HUES48 (cell line): ENCODE measurements around the gene ACSF3.

Experiments used
- H3K27ac ChIP-seq: one replicate; pipeline ENCODE4 v1.7.0; 2013; ENCODE audit warnings: low read depth, low read length, inconsistent platforms
- H3K27me3 ChIP-seq: 2 replicates; pipeline ENCODE4 v1.6.1; 2013; ENCODE audit warnings: mild to moderate bottlenecking, low read length; ENCODE audit not compliant: control insufficient read depth, insufficient read depth
- H3K36me3 ChIP-seq: 2 replicates; pipeline ENCODE4 v1.6.1; 2013; ENCODE audit warnings: low read length; ENCODE audit not compliant: control insufficient read depth, insufficient read depth
- H3K4me1 ChIP-seq: 2 replicates; pipeline ENCODE4 v1.6.1; 2013; ENCODE audit warnings: mild to moderate bottlenecking, low read length; ENCODE audit not compliant: control insufficient read depth, insufficient read depth
- H3K4me3 ChIP-seq: 2 replicates; pipeline ENCODE4 v1.5.1; 2013; ENCODE audit warnings: mild to moderate bottlenecking, low read depth, low read length
- H3K9ac ChIP-seq: 2 replicates; pipeline ENCODE4 v1.6.1; 2013; ENCODE audit warnings: mild to moderate bottlenecking, low read depth, low read length, moderate library complexity
- H3K9me3 ChIP-seq: 2 replicates; pipeline ENCODE4 v1.6.1; 2013; ENCODE audit warnings: low read length; ENCODE audit not compliant: control insufficient read depth, insufficient read depth

Gene ACSF3

DNA sequence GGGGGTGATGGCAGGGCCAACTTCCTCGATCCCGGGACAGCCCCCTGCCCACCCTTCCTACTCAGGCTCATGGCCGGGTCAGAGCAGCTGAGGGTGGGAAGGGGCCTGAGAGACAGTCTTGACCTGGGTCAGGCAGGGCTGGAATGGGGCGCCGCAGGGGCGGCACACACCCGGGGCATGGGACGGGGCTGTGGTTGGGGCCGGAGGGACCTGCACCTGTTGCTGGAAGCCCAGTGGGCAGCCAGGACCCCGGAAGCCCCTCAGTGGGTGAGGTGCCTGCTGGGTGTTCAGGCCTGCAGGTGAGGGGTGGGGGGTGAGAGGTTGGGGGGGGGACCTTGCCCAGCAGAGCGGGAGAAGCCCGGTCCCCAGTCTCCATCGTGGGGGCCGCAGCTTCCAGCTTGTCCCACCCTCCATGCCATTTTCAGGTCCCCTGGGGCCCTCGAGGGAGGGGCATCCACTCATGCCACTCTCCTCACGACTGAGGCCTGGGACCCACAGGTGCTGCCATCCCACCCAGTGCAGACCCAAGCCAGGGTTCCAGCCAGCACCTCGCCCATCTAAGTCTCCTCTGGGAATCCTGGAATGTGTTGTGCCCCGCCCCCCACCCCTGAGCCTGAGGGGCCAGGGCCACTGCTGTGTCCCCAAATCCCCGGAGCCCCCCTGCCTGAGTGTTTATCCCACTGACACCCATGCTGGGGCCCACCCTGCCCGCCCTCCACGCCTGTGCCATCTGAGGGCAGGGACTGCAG lies 43.4 kb upstream of the ACSF3 start:
- H3K9ac ChIP-seq = no peak overlapping the region
- no peak overlapping the region for H3K27ac ChIP-seq
- H3K4me1 ChIP-seq = no peaks in the 10 kb centered on the region
- no peaks in the 10 kb centered on the region for H3K36me3 ChIP-seq
- H3K27me3 ChIP-seq = no peaks in the 10 kb centered on the region
- no peak overlapping the region for H3K4me3 ChIP-seq
- no peaks in the 10 kb centered on the region for H3K9me3 ChIP-seq

DNA sequence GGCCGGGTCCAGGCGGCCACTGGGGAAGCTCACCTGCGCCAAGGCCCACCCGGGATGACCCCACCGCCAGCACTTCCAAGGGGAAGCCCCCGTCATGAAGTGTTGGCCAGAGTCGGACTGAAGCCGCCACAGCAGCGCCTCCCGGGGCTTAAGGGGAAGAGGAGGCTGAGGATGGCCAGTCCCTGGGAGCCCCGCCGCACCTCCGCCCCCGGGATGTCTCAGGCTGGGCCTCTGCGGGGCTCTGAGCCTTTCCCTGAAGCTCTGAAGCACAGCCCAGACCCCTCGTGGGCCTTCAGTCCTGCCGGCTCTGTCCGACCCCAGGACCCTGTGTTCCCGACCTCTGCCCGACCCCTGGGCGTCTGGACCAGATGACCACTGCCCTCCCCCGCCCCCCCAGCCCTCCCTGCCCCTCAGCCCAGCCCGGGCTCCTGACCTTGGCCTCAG lies 42.8 kb upstream of the ACSF3 start:
- Histone ChIP-seq H3K27ac (no peak overlapping the region), H3K4me1 (no peaks in the 10 kb centered on the region), H3K4me3 (no peak overlapping the region), H3K27me3 (no peaks in the 10 kb centered on the region), H3K9ac (no peak overlapping the region), H3K9me3 (no peaks in the 10 kb centered on the region), H3K36me3 (no peaks in the 10 kb centered on the region)

GRCh38 chr16:89051521-89052166 lies 42.0 kb upstream of the ACSF3 start:
- no peaks in the 10 kb centered on the region for H3K4me1 ChIP-seq
- no peak overlapping the region for H3K9ac ChIP-seq
- no peaks in the 10 kb centered on the region for H3K27me3 ChIP-seq
- no peaks in the 10 kb centered on the region for H3K9me3 ChIP-seq
- no peak overlapping the region for H3K4me3 ChIP-seq
- no peak overlapping the region for H3K27ac ChIP-seq
- no peaks in the 10 kb centered on the region for H3K36me3 ChIP-seq

DNA sequence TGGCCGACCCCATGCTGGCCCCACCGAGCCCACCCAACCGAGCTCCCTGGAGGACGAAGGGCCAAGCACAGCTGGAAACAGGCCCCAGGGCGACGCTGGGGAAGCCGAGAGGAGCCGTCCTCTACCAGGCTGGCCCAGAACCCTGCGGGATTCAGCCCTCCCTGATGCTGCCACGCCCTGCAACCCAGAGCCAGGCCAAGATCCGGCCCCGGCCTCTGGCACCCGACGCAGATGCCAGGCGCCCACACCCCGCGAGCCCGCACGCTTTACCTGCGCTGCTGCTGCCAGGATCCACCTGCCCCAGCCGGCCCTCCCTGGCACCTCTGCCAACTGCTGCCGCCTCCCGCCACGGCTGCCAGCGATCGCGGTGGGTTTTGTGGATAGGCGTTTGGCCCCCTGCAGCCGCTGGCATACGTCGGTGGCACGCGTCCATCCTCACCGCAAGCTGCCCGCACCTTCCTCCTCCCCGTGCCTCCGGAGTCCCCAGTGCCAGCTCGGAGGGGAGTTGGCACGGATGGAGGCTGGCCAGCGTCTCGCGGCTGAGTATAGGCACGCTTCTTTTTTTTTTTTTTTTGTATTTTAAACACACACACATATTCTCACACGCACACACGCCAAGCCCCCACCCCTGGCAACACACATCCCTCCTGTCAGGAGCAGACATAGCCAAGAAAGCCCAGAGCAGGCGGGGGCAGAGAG lies 41.3 kb upstream of the ACSF3 start:
- Histone ChIP-seq H3K9ac (no peak overlapping the region), H3K27me3 (no peaks in the 10 kb centered on the region), H3K9me3 (no peaks in the 10 kb centered on the region), H3K27ac (no peak overlapping the region), H3K4me1 (no peaks in the 10 kb centered on the region), H3K4me3 (no peak overlapping the region), H3K36me3 (no peaks in the 10 kb centered on the region)

DNA sequence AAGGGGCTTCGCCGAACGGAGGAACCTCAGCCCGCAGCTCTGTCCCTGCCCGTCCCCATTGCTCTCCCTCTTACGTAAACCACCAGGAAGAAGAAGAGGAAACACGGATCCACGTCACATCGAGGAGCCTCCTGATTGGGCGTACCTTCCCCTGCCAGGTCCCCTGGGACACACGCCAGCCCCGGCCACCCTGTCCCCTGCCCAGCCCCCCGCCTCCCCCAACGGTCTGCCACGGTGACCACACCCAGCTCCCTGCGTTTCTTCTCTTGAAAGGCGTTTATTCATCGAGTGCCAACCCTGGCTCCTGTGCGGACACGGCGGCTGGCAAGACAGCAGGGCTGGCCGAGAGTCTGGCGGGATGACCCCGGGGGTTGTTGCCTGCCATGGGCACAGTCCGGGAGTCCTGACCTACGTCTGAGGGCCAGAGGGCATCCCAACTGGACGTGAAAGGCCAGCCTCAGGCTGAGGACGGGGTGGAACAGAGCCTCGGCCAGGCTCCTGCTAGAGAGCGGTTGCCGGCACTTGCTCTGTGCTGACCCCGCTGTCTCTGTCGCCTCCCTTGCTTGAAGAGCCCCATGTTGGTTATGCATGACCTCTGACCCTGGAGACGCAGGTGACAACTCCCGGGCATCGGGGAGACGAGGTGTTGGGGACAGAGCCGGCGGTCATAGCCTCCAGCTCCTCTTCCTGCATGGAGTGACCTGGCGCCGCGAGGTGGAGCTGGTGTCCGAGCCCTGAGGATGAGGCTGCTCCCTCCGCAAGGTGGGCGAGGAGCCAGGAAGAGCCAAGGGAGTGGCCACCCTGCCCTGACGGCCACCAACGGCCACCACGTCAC lies 40.5 kb upstream of the ACSF3 start:
- Histone ChIP-seq H3K9ac (no peak overlapping the region), H3K27ac (no peak overlapping the region), H3K4me1 (no peaks in the 10 kb centered on the region), H3K36me3 (no peaks in the 10 kb centered on the region), H3K4me3 (no peak overlapping the region), H3K27me3 (no peaks in the 10 kb centered on the region), H3K9me3 (no peaks in the 10 kb centered on the region)

GRCh38 chr16:89053725-89054029 lies 40.0 kb upstream of the ACSF3 start:
- Histone ChIP-seq H3K4me1 (no peaks in the 10 kb centered on the region), H3K9me3 (no peaks in the 10 kb centered on the region), H3K36me3 (no peaks in the 10 kb centered on the region), H3K4me3 (no peak overlapping the region), H3K27ac (no peak overlapping the region), H3K9ac (no peak overlapping the region), H3K27me3 (no peaks in the 10 kb centered on the region)

DNA sequence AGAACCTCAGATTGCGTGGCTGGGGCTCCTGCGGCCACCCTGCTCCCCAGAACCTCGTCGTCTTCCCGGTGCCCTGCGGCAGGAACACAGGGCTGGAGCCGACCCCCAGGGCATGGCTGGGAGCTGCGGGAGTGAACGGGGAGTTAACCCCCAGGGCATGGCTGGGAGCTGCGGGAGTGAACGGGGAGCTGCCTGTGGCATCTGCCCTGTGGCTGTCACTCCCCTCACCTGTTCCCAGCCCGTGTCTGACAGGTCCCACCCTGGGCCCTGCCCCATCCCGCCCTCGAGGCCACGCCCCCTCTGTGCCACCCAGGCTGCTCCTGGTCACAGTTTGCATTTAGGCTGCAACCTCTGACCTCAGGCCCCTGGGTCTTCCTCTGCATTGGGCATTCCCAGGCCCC lies 39.4 kb upstream of the ACSF3 start:
- H3K9me3 ChIP-seq = no peaks in the 10 kb centered on the region
- H3K4me1 ChIP-seq = no peaks in the 10 kb centered on the region
- no peak overlapping the region for H3K9ac ChIP-seq
- H3K4me3 ChIP-seq = no peak overlapping the region
- H3K27me3 ChIP-seq = no peaks in the 10 kb centered on the region
- H3K36me3 ChIP-seq = no peaks in the 10 kb centered on the region
- no peak overlapping the region for H3K27ac ChIP-seq

DNA sequence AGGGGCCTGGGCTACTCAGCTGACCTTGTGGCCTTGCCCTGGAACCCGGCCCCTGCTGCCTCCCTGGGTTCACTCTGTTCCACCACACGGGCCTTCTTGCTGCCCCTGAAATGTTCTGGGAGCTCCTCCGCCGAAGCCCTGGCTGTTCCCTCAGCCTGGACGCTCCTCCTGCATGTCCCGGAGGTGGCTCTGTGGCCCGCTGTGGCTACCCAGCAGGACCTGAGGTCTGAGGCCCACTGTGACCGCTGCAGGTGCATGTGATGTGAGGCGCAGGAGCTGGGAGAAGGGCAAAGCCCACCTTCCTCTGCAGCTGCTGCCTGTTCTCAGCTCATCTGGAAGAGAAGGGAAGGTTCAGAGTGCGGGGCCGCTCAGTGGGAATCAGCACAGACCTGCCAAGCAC lies 38.9 kb upstream of the ACSF3 start:
- Histone ChIP-seq H3K9me3 (no peaks in the 10 kb centered on the region), H3K27me3 (no peaks in the 10 kb centered on the region), H3K4me3 (no peak overlapping the region), H3K9ac (no peak overlapping the region), H3K36me3 (no peaks in the 10 kb centered on the region), H3K4me1 (no peaks in the 10 kb centered on the region), H3K27ac (no peak overlapping the region)

- Histone ChIP-seq H3K36me3 (no peaks in the 10 kb centered on the region), H3K4me1 (no peaks in the 10 kb centered on the region), H3K9me3 (no peaks in the 10 kb centered on the region), H3K9ac (no peak overlapping the region), H3K27me3 (no peaks in the 10 kb centered on the region), H3K27ac (no peak overlapping the region), H3K4me3 (no peak overlapping the region)
Measured at GRCh38 chr16:89055313-89055712, 38.3 kb upstream of the ACSF3 start.

DNA sequence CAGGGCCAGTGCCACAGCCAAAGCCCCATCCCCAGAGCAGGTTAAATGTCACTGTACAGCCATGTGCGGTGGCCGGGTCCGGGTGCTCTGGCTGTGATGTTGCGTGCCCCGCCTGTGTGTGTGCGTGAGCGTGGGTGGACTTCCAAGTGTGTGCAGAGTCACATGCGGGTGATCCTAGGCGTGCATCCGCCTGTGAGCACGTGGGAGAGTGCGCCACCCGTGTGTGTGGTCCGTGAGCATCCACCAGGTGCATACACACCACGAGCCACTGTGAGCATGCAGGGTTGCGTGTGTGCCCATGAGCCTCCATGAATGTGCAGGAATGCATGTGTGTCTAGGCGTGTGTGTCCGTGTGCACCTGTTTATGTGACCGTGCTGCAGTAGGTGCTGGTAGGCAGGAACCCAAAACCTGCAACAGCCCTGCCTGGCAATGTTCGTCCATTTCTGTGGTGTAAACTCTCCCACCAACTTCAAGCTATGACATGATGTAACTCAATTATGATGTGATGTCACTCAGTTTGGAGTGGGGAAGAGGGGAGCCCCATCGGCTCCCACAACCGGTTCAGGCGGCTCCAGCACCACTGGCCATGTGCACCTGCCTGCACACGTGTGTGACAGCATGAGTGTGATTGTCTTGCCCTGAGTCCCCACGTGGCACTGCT lies 37.6 kb upstream of the ACSF3 start:
- Histone ChIP-seq H3K36me3 (no peaks in the 10 kb centered on the region), H3K27ac (no peak overlapping the region), H3K9me3 (no peaks in the 10 kb centered on the region), H3K4me1 (no peaks in the 10 kb centered on the region), H3K27me3 (no peaks in the 10 kb centered on the region), H3K9ac (no peak overlapping the region), H3K4me3 (no peak overlapping the region)
